Astrocyte (in vitro differentiated cells and primary cell): Measurements from ENCODE around the gene NPIPA1.
"Not testable (repeated sequence)": the region's sequence is repeated elsewhere in the genome, so short reads cannot be mapped to it uniquely, and the experiment has no call there.

Experiments used
- EZH2 ChIP-seq: IDR thresholded peaks from 2 replicates; pipeline ENCODE4 v1.6.1; 2012; ENCODE audit warnings: mild to moderate bottlenecking, low read length, inconsistent platforms; ENCODE audit not compliant: insufficient read depth
- TF ChIP-seq, protein P1 (sequence below): IDR thresholded peaks from 2 replicates; pipeline ENCODE4 v1.5.1; 2011; ENCODE audit warnings: low read depth, mild to moderate bottlenecking, inconsistent platforms, low read length, moderate library complexity; ENCODE audit not compliant: insufficient read depth

DNA sequence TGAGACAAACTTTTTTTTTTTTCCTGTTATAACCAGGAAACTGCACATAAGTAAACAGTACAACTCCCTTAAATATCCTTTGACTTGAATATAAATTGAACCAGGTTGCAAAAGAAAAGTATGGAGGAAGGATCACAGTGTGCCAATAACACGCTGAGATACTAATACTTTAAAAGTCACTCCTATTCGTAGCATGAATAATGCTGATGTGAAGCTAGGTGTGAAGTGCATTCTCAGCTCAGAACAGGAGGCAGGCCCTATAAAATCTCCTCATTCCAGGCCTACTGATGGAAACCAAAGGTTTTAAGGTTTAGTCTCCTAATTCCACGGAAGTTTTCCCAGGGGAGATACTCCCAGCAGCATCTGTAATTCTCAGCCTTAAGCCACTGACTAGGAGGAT is 62.6 kb downstream of the NPIPA1 start:
- TF ChIP-seq, protein P1, sequence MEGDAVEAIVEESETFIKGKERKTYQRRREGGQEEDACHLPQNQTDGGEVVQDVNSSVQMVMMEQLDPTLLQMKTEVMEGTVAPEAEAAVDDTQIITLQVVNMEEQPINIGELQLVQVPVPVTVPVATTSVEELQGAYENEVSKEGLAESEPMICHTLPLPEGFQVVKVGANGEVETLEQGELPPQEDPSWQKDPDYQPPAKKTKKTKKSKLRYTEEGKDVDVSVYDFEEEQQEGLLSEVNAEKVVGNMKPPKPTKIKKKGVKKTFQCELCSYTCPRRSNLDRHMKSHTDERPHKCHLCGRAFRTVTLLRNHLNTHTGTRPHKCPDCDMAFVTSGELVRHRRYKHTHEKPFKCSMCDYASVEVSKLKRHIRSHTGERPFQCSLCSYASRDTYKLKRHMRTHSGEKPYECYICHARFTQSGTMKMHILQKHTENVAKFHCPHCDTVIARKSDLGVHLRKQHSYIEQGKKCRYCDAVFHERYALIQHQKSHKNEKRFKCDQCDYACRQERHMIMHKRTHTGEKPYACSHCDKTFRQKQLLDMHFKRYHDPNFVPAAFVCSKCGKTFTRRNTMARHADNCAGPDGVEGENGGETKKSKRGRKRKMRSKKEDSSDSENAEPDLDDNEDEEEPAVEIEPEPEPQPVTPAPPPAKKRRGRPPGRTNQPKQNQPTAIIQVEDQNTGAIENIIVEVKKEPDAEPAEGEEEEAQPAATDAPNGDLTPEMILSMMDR: not testable (repeated sequence)
- TF ChIP-seq EZH2: not testable (repeated sequence)
